ENCODE results near the gene SURF4.
"Not testable (repeated sequence)": the region's sequence is repeated elsewhere in the genome, so short reads cannot be mapped to it uniquely, and the experiment has no call there.

SURF4 gene

DNA sequence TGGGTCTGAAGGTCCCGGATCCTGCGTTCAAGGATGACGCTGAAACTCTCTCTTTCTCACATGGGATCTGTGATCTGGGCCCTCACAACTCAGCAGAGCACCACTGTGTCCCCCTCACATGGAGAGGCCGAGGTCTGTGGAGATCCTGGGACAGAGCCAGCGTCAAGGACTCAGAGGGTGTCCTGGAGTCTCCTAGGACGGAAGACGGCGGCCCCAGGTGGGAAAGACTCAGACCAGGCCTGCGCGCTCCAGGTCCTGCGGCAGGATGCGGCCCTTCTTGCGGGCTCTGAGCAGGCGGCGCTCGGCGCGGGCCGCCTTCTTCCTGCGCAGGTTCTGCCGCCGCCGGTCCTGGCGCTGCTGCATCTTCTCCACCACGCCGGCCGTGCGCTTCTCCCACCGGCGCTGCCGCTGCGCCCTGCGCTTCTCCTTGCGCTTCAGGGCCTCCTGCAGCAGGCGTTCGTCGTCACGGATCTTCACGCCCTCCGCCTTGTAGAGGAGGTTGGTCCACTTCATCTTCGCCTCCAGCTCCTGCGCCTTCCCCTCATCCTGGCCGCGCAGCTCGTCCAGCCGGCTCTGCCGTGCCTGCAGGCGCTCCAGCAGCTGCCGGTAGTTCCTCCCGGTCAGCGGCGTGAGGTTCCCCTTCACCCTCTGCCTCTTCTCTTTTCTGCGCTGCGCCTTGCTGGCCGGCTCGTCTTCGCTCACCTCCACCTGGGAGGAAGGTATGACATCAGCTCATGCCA lies 44.0 kb downstream of the SURF4 start:
- no peak for FAIRE-seq

DNA sequence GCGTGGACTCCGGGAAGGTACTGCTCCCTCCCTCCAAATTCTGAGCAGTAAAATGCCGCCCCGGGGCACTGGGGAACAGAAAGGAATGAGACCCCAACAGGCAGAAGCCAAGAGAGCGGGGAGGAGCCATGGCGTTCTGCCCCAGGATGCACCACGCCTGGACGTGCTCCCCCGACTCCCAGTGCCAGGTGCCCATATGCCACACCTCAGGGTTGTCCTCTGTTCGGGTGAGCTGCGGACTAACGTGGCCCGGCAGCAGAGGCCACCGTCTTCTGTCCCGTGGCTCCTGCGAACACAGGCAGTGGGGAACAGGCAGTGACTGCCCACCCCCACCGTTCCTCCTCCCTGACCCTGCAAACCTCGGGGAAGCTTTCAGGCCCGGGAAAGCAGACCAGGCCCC lies 44.6 kb downstream of the SURF4 start:
- FAIRE-seq, result no peak

DNA sequence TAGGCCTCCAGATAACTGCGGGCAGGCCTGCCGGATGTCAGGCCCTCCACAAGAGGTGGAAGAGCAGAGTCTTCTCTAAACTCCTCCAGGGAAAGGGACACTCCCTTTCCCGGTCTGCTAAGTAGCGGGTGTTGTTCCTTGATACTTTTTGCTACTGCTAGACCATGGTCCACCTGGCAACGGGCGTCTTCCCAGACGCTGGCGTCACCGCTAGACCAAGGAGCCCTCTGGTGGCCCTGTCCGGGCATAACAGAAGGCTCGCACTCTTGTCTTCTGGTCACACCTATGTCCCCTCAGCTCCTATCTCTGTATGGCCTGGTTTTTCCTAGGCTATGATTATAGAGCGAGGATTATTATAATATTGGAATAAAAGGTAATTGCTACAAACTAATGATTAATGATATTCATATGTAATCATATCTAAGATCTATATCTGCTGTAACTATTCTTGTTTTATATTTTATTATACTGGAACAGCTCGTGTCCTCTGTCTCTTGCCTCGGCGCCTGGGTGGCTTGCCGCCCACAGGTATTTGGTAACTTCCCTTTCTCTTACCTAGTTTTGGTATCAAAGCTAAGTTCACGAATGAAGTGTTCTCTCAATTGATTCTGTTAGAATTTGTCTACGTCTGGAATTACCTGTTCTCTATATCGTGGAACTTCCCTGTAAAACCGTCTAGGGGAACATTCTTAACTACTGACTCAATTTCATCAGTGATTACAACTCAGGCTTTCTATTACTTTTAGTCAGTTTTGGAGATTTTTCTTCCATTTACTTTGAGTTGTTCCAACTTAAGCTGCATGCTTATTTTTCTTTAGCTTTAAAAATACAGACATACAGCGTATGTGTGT lies 46.3 kb downstream of the SURF4 start:
- FAIRE-seq, result not testable (repeated sequence)

DNA sequence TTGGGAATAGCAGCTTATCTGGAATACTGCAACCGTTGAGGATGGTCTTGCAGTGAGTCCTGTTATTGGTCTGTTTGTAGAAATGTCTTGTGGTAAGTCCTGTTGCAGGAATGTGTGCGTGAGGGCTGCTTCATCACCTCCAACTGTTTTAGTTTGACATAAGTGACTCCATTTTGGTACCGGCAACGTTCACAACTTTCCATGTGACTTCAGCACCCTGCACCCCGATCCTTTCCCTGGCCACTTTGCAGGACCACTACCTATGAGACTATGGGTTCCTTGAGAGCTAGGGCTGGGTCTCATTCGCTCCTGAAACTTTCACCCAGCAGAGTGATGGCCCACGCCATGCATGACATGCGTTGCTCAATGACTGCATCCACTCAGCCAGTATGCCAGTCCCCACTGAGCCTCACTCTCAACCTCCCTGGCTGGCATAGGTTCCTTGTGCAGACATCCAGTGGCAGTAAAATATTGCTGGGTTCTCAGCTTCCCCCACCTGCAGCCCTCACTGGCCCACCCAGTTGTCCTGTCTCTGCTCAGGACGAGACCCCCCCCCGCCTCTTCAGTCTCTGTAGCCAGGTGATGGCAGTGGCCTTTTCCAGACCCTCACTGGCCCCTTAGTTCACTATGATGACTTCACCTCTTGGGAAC lies 47.9 kb downstream of the SURF4 start:
- no peak for FAIRE-seq

DNA sequence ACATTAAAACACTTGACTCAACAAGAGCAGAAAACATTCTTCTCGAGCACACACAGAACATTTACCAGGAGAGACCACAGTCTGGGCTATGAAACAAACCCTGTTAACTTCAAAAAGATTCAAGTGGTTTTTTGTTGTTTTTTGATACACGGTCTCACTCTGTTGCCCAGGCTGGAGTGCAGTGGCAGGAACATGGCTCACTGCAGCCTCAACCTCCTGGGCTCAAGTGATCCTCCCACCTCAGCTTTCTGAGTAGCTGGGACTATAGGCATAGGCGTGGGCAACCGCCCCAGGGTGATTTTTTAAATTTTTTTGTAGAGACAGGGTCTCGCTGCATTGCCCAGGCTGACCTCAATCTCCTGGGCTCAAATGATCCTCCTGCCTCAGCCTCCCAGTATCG lies 48.8 kb downstream of the SURF4 start:
- not testable (repeated sequence) for FAIRE-seq

DNA sequence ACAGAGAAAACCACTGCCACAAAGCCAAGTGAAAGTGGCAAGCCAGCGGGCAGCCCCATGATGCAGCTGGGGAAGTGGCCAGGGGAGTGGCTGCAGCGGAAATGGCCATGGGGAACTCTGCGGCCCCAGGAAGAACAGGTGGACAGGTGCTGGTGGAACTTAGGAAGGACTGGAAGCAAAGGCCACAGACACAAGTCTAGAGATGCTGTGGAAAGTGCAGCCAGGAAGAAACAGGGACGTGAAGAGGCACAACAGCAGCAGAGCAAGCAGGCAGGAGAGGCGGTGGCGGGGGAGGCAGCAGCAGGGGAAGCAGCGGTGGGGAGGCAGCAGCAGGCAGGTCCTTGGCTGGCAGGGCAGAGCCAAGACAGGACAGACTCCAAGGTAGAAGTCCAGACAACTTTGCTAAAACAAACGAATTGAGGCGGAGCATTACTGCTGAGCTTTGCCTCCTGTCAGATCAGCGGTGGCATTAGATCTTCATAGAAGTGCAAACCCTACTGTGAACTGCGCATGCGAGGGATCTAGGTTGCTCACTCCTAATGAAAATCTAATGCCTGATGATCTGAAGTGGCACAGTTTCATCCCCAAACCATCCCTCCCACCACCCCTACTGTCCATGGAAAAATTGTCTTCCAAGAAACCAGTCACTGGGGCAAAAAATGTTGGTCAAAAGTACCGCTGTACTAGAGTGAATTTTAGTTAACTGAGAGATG lies 51.7 kb downstream of the SURF4 start:
- no peak for FAIRE-seq

DNA sequence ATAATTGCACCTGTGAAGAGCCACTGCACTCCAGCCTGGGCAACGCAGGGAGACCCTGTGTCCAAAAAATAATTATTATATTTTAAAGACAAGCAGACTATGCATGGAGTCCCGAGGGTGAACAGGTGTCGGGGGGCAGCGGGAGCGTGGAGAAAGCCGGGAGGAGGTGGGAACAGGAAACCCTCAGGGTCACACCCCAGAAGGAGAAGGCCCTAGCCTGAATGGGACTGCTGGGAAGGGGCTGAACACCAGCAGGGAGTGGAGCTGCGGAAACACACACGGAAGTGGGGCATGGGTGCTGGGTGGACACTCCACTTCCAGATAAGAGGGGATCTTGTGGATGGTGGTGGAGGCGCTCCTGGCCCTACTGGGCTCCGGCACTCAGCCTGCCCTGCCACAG lies 52.6 kb downstream of the SURF4 start:
- FAIRE-seq, result no peak

DNA sequence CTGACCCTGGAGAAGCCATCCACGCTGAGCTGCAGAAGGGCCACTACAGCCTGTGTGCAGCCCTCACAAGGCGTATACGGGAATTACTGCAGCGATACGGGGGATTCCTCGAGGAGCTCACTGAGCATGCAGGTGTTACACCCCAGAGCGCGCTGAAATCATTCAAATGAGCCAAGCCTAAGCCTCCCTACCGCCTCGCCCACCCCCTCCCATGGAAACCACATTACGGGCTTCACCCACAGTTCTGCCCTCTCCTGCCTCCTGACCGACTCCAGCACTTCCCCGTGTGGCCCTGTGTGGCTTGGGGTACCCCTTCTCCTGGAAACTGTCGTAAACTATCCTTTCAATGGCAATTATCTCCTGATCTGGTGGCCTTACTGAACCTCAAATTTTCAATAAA lies 53.2 kb downstream of the SURF4 start:
- no peak for FAIRE-seq

DNA sequence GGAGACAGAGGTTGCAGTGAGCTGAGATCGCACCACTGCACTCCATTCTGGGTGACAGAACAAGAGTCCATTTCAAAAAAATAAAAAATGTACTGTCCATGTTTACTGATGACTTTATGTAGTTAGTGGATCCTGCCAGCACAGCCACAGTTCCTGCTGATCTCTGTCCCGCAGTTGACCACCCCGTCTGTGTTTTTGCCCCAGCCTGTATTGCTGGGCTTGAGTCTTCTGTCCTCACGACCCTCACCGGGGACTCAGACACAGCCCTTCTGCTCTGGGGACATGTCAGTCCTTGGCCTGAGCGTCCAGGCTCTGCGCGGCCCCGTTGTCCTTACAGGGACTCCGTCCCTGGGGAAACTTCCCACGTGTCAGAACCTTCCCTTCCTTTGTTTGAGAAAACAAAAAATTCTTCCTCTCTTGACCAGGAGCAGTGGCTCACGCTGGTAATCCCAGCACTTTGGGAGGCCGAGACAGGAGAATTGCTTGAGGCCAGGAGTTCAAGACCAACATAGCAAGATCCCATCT lies 54.4 kb downstream of the SURF4 start:
- no peak for FAIRE-seq

DNA sequence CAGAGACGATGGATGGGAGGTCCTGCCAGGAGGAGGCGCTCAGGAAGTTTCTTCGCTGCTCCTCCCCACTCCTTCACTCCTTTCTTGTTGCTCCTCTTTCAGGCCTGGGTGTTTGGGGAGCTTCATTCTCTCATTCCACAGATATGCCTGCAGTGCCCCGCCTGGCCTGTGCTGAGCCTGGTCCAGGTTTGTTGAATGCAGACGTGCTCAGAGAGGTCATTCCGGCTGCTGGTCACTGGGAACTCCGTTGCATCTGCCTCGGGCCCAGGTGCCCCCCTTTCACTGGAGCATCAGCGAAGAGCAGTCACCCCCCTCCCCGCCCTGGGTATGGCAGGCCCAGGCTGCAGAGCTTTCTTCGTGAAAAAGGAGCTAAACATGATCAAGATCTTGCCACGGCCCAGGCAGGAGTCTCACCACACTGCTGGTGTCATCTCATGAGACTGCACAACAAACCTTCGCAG lies 55.4 kb downstream of the SURF4 start:
- no peak for FAIRE-seq

DNA sequence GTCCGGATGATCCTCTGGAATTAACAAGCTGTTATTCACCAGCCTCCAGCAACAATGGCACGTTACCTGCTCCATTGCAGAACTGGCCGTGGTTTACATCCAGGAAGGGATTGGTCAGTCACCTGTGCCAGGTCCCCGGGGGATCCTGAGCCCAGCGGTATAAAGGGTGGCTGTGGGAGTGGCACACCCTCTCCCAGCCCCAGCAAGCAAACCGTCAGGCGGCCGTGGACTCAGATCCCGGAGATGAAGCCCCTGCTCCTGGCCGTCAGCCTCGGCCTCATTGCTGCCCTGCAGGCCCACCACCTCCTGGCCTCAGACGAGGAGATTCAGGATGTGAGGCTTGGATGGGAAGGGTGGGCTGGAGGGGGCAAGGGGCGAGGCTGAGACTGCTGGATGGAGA lies 58.3 kb downstream of the SURF4 start:
- FAIRE-seq, result not testable (repeated sequence)

DNA sequence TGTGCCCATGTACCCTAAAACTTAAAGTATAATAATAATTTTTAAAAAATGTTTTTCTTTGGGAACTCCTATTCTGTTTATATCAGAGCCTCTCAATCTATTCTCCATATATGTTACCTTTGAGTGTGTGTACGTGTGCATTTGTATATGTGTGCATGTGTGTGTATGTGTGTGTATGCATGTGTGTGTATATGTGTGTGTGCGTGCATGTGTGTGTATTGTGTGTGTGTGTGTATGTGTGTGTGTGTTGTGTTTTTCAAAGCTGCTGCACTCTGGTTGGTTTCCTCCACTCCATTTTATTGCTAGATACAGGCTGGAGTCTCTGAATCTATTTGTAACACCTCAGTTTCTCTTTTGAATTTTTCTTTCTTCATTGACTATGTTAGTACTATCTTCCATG lies 59.9 kb downstream of the SURF4 start:
- no peak for FAIRE-seq

Measured in A204.1 (cell line).